Measurements from ENCODE around the gene MCEE.
"Not testable (repeated sequence)": the region's sequence is repeated elsewhere in the genome, so short reads cannot be mapped to it uniquely, and the experiment has no call there.

MCEE gene

DNA sequence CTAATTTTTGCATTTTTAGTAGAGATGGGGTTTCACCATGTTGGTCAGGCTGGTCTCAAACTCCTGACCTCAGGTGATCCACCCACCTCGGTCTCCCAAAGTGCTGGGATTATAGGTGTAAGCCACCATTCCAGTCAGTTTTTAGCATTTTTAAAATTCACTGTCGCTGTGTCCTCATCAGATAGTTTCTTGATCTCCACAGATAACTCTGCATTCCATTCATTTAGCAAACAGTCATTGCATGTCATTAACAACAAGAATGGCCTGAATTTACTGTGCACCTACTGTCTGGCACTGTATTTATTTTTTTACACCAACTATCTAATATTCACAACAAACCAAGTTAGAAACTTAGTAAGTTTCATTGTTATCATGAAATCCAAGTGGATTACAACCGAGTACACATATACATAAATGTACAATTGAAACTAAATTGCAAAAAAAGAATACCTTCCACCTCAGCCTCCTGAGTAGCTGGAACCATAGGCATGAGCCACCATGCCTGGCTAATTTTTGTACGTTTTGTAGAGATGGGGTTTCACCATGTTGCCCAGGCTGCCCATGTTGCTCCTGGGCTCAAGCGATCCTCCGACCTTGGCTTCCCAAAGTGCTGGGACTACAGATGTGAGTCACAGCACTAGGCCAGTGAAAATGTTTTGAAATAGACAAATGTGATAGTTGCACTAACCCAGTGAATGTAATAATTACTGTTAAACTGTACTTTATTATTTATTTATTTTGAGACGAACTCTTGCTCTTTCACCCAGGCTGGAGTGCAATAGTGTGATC is 4.3 kb downstream of the MCEE start:
- no peak for DNase-seq

DNA sequence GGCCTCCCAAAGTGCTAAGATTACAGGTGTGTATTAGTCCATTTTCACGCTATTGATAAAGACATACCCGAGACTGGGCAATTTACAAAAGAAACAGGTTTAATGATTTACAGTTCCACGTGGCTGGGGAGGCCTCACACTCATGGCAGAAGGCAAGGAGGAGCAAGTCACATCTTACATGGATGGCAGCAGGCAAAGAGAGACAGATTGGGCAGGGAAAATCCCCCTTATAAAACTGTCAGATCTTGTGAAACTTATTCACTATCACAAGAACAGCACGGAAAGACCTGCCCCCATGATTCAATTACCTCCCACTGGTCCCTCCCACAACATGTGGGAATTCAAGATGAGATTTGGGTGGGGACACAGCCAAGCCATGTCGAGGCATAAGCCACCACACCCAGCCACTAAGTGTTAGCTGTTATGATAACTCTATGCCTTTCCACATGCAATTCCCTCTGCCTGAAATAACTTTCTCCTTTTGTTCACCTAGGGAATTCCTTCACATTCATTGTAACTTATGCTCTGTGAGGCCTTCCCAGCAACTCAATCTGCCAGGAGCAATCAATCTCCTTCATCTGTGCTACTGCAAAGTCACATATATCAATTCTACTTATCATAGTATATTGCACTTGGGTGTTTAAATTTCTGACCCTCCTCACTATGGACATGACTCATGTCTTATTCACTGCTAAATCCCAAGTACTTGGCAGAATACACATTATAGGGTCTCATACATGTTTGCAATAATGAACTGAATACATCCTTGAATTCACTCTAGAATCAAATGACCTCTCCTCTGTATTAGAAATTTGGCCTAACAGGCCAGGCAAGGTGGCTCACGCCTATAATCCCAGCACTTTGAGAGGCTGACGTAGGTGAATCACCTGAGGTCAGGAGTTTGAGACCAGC is 7.4 kb downstream of the MCEE start:
- no peak for DNase-seq

DNA sequence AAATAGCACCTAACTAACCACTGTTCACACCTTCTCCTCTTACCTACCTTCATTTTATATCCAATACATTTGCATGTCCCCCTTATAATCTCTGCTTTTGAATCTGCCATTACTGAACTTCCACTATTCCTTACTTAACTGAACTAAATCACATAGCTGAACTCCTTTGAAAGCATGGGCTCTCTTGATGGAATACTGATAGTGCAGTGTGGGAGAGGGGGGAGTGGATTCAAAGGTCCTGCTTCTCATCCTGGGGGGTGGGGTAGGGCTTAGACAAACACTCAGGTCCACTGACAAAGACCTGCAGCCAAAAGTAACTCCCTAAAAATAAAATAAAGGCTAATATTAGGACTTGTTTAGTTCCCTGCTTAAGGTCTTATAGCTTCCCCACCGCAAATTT is 8.6 kb downstream of the MCEE start:
- no peak for DNase-seq

DNA sequence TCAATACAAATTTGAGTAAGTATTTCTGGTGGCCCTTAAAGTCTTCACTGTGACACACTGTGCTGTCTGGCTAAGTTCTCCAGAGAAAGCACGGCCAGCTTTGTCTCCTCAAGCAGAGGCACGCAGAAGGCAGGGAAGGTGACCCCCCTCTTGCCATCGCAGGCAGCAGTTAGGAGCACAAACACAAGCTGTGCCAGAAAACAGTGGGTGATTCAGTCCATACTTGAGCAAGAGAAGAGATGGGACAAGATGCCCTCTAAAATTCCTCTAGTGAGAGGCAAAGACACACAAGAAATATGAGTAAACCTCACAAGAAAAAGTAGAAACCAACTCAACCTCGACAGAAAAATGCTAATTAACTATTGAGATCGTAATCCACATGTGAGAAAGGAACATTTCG is 9.8 kb downstream of the MCEE start:
- DNase-seq: no peak

DNA sequence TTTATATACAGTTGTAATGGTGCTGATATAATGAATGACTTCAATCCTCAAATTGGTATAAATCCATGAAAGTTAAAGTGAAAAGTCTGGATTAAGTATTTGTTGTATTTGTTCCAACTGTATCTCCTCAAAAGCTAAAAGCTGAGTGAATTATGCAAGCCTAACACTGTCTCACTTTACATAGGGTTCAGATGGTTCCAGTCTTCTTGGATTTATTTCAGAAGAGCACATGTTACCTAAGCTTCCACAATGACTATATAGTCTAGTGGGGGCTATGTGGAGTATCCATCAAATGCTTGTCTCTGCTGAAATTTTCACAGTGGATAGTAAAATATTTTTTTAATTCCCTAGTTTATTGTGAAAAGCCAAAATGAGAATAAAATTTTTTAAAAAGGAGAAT is 13.0 kb downstream of the MCEE start:
- DNase-seq: no peak

DNA sequence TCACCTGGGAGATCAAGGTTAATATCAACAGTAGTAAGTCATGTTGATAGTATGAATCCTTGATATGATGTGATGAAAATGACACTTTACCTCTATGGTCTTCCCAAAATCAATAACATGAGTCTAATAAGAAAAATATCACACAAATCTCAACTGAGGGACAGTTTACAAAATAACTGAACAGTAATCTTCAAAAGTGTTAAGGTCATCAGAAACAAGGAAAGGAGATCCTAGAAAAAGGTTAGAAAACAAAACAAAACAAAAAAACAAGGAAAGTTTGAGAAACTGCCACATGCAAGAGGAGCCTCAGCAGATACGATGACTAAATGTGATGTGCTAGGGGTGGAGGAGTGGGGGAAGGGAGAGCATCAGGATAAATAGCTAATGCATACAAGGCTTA is 16.2 kb downstream of the MCEE start:
- DNase-seq: no peak

DNA sequence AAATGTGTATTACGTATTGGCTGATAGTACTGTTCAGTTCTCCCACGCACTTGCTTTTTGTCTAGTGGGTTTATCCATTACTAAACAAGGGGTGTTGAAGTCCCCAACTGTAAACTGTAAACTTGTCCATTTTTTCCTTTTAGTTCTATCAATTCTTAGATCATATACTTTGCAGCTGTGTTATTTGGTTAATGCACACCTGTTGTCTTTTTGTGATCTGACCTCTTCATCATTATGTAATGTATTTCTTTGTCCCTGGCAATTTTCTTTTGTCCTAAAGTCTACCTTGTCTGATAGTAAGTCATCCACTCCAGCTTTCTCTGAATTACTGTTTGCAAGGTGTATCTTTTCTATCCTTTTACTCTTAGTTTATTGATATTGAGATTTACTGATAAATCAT is 21.9 kb downstream of the MCEE start:
- DNase-seq: no peak

DNA sequence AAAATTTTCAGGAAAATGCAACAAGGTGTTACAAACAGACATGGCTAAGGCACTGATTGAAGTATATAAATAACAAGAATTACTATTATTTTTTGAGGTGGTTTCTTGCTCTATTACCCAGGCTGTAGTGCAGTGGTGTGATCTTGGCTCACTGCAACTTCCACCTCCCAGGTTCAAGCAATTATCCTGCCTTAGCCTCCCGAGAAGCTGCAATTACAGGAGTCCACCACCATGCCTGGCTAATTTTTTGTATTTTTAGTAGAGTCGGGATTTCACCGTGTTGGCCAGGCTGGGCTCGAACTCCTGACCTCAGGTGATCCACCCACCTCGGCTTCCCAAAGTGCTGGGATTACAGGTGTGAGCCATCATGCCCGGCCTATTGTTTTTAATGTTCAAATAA is 23.6 kb downstream of the MCEE start:
- not testable (repeated sequence) for DNase-seq

DNA sequence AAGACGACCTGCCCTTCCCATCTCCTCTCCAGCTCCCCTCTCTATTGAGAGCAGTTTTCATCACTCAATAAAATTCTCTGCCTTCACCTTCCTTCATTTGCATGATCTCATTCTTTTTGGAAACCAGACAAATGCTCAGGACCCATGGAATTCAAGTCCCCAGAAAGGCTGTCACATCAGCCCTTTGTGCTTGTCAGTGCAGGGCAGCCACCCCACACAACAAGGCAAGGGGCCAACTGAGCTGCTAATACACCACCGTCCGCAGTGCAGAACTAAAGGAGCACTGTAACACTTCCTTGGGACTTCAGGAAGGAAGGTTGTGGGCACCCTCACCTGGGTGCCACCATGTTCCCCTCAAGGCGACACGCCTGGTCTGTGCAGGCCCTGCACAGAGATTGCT is 26.2 kb downstream of the MCEE start:
- no peak for DNase-seq

DNA sequence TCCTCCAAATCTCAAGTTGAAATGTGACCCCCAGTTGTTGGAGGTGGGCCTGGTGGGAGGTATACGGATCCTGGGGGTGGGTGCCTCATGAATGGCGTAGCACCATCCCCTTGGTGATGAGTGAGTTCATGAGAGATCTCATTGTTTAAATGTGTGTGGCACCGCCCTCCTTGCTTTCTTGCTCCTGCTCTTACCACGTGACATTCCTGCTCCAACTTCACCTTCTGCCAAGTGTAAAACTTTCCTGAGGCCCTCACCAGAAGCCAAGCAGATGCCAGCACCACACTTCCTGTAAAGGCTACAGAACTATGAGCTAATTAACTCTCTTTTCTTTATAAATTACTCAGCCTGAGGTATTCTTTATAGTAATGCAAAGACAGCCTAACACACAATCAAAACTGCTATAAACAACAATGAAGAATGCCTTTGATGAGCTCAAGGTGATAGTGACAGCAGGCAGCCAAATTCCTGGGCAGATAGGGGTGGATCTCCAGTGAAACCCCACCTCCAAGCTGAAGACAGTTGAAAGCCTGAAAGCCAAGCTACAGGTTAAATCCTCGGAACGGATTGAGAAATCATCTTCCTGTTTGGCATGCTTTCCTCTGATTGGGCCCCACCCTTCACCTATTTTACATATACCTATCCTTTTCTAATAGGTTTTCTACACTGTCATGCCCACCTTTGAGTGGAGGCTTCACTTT is 26.9 kb downstream of the MCEE start:
- DNase-seq: no peak

DNA sequence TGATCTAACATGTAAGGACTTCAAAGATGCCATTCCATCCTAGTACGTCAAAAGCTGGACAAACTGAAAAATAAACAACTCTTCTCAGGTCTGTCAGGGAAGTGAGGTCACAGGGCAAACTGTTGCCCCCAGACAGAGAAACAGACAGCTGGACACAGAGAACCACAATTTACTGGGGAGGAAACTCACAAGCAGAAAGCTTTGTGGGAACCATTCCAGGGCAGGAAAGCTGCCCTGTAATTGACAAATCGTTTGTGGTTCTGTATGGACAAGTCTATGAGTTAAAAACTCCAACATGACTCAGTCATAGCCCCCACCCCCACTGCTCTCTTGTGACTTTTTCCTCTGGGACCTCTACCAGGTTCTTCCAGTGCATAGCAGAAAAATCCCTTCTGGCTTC is 28.4 kb downstream of the MCEE start:
- no peak for DNase-seq

DNA sequence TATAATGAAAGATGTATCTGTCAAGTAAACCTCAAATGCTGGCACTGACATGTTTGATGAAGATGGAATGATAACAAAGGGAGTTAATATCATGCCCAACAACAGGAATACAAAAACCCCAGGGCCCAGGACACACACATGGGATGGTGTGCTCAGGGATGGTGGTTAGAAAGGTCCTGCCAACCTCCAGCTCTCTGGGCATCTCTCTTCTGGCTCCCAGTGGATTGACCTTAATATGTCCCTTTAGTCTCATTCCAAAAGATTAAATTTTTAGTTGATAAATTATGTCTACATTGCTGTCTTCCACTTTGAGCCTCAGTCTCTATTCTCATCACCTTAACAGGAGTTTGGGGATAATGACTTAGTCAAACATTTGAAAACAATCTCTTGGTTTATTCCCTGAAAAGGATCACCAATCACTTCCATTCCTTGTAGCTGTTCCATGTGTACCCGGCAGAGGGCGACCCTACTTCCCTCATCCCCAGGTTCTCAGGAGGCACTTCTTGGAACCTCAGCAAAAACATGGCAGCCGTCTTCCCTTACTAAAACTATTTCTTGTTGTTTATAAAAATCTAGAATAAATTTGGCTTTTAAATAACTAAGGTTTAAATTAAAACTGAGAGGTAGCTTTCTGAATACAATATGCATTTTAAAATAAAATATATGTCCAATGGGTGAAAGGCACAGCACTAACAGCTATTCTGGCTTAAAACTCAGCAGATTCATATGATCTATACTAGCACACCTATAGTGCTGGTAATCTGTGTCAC is 29.6 kb downstream of the MCEE start:
- peak in 1 of 2 experiments; percentile 62 for DNase-seq

DNA sequence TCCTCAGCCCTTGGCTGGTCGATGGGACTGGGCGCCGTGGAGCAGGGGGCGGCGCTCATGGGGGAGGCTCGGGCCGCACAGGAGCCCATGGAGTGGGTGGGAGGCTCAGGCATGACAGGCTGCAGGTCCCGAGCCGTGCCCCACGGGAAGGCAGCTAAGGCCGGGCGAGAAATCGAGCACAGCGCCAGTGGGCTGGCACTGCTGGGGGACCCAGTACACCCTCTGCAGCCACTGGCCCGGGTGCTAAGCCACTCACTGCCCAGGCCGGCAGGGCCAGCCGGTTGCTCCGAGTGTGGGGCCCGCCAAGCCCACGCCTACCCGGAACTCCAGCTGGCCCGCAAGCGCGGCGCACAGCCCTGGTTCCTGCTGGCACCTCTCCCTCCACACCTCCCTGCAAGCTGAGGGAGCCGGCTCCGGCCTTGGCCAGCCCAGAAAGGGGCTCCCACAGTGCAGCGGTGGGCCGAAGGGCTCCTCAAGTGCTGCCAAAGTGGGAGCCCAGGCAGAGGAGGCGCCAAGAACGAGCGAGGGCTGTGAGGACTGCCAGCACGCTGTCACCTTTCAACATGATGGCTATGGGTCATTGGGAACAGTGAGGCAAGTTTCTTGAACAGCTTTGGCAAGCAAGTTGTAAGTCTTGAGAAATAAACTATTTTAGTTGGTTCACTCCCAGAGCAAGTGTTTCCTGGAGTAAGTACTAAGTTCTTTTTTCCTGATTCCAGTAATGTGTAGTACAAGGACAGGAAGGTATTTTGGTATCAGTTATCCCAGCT is 37.4 kb downstream of the MCEE start:
- not testable (repeated sequence) for DNase-seq

DNA sequence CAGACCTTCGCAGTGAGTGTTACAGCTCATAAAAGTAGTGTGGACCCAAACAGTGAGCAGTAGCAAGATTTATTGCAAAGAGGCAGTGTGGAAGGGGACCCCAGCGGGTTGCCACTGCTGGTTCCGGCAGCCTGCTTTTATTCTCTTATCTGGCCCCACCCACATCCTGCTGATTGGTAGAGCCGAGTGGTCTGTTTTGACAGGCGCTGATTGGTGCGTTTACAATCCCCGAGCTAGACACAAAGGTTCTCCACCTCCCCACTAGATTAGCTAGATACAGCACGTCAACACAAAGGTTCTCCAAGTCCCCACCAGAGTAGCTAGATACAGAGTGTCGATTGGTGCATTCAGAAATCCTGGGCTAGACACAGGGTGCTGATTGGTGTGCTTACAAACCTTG is 38.2 kb downstream of the MCEE start:
- not testable (repeated sequence) for DNase-seq

DNA sequence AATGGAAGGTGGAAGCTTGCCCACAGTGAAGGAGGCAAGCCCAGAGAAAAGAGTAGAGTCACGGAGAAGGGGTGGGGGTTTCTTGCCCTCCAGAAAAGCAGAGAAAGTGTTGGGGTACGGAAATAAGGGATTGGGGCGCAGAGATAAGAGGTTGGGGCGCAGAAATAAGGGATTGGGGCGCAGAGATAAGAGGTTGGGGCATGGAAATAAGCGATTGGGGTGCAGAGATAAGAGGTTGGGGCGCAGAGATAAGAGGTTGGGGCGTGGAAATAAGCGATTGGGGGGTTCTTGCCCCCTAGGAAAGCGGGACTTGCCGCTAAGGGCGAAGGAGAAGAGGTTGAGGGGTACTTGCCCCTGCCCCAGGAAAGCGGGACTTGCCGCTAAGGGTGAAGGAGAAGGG is 40.6 kb downstream of the MCEE start:
- DNase-seq: not testable (repeated sequence)

DNA sequence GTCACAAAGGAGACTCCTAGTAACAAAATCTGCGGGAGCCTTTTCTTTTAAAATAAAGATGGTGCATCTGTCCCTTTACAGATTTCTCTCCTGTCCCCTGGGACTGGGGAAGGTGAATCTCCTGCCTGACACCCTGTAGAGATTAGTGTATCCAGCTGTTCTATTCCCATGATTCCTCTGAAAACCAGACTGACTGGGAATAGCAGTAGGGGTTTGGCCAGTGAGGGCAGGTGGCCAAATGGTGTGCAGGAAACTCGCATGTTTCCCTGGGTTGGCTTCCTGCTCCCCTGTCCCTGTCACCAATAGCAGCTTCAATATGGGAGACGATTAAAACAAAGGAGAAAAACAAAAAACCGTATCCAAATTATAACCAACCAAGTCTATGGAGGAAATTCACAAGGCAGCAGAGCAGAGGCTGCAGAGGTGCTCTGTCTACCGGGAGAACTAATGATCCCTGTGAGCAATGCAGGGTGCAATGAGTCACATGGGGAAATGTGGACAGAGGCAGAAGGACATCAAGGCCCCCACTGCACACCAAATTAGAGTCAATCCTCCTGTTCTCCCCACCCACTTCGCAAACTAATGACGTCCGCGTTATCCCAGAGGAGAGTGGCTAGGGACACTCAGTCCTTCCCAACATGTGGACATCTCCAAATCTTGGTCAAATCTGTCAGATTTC is 44.6 kb downstream of the MCEE start:
- DNase-seq: not testable (repeated sequence)

DNA sequence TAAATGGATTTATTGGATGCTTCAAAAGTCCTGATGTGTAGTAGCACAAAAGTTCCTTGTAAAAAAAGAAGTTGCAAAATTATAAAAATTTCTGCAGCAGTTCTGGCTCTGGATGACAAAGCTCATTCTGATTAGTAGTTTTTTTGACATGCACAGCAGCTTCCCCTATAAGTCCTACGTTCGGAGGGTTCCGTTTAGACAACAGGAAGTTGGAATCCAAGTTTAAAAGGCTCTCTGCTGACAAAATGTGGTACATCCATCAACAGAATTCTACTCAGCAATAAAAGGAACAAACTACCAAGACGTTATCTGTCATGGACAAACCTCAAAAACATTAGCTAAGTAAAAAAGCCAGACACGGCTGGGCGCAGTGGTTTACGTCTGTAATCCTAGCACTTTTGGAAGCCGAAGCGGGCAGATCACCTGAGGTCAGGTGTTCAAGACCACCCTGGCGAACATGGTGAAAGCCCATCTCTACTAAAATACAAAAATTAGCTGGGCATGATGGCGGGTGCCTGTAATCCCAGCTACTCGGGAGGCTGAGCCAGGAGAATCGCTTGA is 46.2 kb downstream of the MCEE start:
- DNase-seq: not testable (repeated sequence)

DNA sequence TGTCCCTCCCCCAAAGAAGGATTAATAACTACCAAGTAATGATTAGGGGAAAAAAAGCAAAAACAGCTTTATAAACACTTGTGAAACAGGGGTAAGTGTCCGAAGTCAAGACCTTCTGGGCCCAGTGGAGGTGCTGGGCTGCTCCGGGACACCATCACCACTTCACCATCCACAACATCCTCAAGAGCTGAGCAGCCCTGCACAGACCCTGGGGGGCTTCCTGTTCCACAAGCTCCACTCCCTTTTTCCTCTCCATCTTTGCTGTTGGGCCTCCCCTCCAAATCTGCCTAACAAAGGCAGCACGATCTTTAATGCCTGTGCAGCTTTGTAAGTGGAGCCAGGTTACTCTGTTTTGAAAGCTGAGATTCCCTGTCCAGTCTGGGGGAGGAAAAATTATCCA is 46.7 kb downstream of the MCEE start:
- not testable (repeated sequence) for DNase-seq

DNA sequence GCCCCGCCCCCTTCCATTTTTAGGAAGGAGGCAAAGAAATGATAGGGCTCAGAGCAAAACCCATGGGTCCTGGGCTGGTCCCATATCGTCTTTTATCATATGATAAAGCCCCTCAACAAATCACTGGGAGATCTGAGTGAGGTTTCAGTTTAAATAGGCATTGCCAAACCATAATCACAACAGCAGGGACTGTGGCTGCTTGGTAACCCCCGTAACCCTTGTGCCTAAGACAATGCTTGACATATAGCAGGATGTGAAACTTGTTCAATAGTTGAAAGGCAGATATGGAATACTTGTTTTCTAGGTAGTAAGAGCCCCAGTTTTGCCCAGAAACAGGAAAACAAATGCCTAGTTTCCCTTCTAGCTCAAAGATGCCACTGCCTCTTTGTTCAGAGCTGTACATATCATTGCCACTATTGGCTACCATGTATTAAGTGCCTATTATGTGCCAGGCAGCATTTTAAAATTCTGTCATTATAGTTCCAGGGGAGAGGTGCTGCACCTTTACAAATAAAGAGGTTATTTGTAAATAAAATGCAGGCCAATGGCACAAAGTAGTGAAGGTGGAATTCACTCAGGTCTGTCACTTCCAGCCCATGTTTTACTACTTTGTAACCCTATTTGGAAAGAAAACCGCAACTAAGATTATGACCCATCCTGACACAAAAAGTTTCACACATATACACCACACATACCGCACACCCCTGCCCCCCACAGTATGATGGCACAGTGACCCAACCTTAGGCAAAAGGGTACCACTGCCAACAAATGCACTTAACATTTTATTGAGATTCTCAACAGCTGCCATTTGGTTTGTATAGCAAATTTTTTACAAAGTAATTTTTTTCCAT is 47.4 kb downstream of the MCEE start:
- DNase-seq: no peak

DNA sequence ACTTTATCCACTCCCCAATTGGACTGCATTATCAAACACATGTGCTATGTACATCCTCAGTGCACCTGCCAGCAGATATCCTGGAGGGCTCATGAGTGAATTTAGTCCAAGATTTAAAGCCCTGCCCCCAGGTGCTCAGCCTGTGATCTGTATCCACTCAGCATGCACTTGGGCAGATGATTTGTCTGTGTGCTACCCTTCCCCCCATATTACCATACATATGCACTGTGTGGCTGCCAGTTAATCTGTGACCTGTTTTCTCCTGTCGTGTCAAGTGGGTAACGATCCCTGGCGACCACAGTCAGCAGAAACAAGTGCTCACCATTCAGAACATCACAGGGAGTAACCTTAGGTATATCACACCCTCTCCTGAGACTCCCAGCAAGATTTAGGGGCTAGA is 51.4 kb downstream of the MCEE start:
- no peak for DNase-seq

Measured in SW 1271 (cell line).